H1 (cell line): ENCODE measurements around the gene CXCL3. TPM values are rescaled to one million over a fixed set of nuclear protein-coding genes. Genes with fewer than 3 reads are reported as not detected.

Experiments used
- EZH2 ChIP-seq: fragments of 200-600 bp; sonication (generic); IDR thresholded peaks from 2 replicates; pipeline ENCODE4 v1.7.1; 2012; ENCODE audit warnings: low read depth, mild to moderate bottlenecking, moderate library complexity, low read length, inconsistent platforms; ENCODE audit not compliant: severe bottlenecking
- NANOG ChIP-seq: IDR thresholded peaks from 2 replicates; pipeline ENCODE4 v1.6.1; 2011; ENCODE audit warnings: low read length, low read depth, mild to moderate bottlenecking, inconsistent platforms; ENCODE audit not compliant: insufficient read depth, poor library complexity, severe bottlenecking
- POU5F1 ChIP-seq: IDR thresholded peaks from 2 replicates; pipeline ENCODE4 v1.6.1; 2011; ENCODE audit warnings: low read depth, mild to moderate bottlenecking, low read length, moderate library complexity
- TEAD4 ChIP-seq: IDR thresholded peaks from 2 replicates; pipeline ENCODE4 v1.6.1; 2012; ENCODE audit warnings: low read depth, low read length, inconsistent platforms, mixed read lengths
- polyA plus RNA-seq, 7 experiments: library from polyadenylated mRNA; depleted of rRNA in 3 of 7; stranded (reverse) in 5 of 7; unstranded in 2 of 7; fragments of >200 nt in 5 of 7; fragments of 200-250 nt in 2 of 7; gene quantifications; 1 replicate in 5 of 7; 2 replicates in 1 of 7; 4 replicates in 1 of 7; pipeline versions ENCODE4 v1.2.1 to v1.2.3, GENCODE V29; 2011 to 2013; ENCODE audit warnings: missing spikeins in 2 of 7, mixed read lengths in 2 of 7
- total RNA-seq: library from RNA; stranded (reverse); fragmentation: NEBNext Ultra II Directional; extraction: Animal tissue kit (Norgen Biotek cat#: 25700); gene quantifications from 2 replicates; pipeline ENCODE4 v1.2.1, GENCODE V29; 2021
- TF ChIP-seq, protein P1 (sequence below): IDR thresholded peaks from 2 replicates; pipeline ENCODE4 v1.6.1; 2012; ENCODE audit warnings: low read length, inconsistent platforms

The CXCL3 gene
- total and polyA plus RNA-seq, 2 of the 8 experiments (the other 6 are each of a cell fraction or from before 2014, with no cell fraction given), result 3.1 to 5.2 TPM

DNA sequence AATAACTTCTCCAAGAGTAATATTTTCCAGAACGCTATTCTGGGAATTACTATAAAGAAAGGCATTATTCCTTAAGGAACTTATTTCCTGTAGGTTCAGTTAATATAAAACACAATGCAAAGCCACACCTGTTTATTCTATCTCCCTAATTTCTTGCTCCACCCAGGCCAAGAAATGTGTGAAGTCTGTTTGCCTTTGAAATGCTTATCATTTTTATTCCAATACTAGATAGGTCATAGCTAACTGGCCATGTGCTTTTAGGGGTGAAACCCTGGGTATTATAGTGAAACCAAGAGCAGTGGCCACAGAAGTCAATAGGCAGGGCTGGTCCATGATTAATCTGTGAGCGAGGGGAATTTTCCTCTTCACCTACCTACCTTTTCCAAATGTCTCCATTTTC, 14.8 kb downstream of the CXCL3 start (continued):
- no peak for TF ChIP-seq POU5F1
- TF ChIP-seq, protein P1, sequence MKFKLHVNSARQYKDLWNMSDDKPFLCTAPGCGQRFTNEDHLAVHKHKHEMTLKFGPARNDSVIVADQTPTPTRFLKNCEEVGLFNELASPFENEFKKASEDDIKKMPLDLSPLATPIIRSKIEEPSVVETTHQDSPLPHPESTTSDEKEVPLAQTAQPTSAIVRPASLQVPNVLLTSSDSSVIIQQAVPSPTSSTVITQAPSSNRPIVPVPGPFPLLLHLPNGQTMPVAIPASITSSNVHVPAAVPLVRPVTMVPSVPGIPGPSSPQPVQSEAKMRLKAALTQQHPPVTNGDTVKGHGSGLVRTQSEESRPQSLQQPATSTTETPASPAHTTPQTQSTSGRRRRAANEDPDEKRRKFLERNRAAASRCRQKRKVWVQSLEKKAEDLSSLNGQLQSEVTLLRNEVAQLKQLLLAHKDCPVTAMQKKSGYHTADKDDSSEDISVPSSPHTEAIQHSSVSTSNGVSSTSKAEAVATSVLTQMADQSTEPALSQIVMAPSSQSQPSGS, result no peak
- TF ChIP-seq EZH2, result no peak
- TF ChIP-seq TEAD4, result no peak
- TF ChIP-seq NANOG, result no peak
